GM18867 (cell line): ENCODE measurements around the gene ARID5B.

Experiments
- ATAC-seq: cut with Tn5 transposase; IDR thresholded peaks from one replicate; pipeline ENCODE4 v1.9.1; 2021; ENCODE audit warnings: mild to moderate bottlenecking, moderate library complexity; ENCODE audit not compliant: unreplicated experiment

ARID5B gene

GRCh38 chr10:61902445-61903220, 1.1 kb downstream of the ARID5B start:
- ATAC-seq: peak; percentile 4

DNA sequence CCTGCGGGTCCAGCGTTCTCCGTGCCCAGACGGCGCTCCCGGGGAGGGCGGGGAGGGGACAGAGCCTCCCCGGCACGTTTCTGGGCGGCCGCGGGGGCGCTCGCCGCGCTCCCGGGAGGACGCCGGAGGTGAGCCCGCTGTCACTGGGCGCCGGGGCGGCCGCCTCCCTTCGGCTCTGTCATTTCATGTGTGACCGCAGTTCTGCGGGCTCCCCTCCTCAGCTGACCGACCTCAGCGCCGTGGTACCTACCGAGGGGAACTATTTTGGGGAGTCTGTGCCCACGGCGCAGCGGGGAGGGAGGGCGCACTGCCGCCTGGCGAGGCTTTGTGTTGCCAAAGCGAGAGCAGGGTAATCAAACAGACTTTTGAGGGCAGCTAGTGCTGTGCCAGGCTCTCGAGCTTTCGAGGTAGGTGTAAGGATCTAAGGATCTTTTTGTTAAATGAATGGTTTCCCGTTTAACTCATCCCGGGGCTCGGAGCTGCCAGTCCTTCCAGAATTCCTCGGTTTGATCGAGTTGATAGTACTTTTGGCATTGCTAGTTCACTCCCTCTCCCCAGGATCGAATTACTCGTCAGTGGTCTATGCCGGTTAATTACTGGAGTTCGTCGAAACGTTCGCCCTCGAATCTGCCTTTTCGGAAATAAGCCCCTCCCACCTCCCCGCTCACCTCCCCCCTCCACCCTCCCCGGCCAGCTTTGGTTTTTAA, 1.9 kb downstream of the ARID5B start:
- peak; percentile 57 for ATAC-seq

DNA sequence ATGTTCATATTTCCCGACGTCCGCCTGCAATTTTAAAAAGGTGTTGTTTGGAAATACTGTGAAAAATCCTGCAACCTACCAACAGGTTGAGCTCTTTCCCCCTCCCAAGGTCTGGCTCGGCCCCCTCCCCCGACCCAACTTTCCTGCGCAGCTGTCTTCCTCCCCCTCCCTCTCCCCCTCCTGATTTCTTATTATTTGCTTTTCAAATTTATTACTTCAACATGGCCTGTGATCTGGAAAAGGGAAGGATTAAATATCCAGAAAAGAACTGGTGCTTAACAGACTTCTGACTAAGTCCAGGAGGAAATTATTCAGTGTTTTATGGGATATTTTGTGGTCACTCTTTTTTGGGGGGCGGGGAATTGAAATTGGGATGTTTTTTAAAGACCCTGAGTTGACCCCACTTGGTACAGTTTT, 2.4 kb downstream of the ARID5B start:
- ATAC-seq: no peak

DNA sequence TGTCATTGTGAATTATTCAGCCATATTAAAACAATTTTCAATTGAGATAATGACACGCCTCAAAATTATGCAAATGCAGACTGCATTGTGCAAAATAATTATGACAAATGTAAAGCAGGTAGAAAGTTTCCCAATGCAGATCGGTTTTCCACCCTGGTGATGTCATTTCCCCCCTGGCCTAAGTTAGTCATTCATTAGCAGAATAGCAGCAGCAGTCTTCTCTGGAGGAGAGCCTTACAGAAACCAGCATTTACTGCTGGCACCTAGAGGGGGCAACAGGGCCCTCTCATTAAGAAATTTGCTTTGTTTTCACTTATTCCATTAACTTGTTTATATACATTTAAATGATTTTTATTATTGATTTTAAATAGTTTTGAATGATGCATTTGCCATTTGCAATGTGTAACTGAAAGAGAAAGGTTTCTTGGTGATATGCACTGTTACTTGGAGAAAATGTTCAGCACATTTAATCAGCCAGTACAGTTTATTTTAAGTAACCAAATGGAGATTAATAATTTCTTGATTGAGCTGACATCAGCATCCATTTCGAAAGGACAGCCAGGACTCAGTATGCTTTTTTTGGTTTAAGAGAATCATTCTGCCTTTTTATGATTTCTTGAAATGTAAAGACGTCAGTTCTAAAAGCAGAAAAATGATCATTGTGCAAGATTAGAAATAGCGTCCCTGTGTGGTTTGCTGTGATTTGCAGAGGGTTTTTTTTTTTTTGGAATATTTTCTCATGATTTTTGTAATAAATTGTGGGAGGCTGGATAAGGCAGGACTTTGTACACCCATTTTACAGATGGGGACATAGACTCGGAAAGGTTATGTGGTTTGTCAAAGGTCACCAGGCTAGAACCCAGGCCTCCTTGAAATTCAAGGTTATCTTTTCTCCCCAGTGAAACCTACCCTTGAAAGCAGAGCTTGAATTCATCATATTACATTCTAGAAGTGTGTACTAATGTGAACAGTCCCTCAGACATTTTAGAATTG, 3.5 kb downstream of the ARID5B start:
- ATAC-seq: peak; percentile 28

DNA sequence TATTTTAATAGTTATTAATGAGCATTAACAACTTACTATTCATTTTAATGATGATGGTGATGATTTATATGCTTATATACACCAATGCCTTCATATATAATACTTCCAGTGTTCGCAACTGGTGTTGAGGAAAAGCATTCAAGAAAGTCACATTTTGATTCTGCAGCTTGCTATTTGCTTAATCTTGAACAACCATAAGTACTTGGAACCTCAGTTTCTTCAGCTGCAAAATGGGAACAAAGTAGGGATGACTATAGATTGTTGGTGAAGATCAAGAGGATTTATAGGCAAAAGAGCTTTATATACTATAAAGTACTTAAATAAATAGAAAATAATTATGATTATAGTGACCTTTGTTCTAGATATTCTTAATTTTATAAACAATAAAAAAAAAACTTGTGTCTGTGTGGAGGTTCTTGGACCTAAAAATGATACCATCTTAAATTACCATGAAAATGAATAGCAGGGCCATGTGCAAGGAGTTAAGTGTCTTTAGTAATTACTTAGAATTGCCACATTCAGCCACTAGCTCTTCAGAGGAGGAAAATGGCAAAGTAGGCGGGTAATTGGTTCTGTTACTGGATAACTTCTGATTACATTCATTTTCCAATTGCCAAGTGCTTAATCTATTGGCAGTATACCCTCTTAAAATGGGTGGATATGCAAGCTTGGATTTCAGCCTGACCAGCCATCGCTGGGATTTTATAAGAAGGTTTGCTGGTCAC, 4.5 kb downstream of the ARID5B start:
- no peak for ATAC-seq

GRCh38 chr10:61906562-61906901, 5.0 kb downstream of the ARID5B start:
- no peak for ATAC-seq

GRCh38 chr10:61907011-61907410, 5.5 kb downstream of the ARID5B start:
- no peak for ATAC-seq

DNA sequence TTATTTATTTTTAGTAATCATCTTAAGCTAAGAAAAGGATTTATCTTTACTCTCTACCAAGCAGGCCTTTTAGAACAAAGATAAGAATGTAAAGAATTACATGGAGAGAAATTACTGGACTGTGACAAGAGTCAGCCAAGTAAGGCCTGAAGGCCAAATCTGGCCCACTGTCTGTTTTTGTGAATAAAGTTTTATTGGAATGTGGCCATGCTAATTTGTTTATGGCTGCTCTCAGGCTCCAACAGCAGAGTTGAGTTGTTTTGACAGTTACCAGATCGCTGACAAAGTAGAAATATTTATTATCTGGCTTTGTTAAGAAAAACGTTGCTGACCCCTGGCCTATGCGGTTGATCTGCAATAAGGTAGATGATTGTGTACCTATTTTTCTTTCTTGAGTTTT, 6.1 kb downstream of the ARID5B start:
- no peak for ATAC-seq

GRCh38 chr10:61910226-61910805, 8.8 kb downstream of the ARID5B start:
- ATAC-seq: no peak

DNA sequence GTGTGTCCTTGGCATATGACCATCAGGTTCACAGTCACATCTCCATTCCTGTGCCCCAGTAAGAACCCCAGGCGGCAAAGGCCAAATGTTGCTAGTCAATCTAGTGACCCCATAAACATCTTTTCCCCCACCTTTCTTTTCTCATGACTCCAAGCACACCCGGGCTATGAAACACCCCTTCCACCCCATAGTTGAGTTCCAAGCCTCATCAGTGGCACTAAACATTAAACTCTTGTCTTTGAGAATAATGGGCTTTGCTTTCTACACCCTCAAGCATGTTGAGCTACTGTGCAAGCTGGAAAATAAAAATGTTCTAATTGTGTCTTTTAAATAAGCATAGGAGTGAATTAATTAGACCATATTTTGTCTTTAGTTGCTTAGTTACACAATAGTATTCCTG, 9.4 kb downstream of the ARID5B start:
- ATAC-seq: no peak

GRCh38 chr10:61911425-61911824, 9.9 kb downstream of the ARID5B start:
- ATAC-seq: no peak

DNA sequence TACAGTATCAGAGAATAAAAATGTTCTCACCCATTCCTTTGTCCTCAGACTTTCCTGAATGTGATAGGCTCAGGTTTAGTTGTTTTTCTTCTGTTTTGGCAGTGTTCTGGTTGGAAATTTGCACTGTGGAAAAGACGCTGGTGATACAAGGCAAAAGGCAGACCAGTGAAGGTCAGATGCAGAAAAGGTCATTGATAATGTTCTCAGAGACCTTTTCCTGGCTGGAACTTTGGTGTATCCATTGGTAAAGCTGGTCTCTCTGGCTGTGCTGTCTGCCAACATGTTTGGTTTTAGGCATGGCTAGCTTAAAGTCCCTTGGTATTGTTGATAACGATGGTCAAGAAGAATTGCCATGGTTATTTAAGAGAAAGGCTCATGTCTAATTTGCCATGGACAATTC, 11.5 kb downstream of the ARID5B start:
- no peak for ATAC-seq

GRCh38 chr10:61918140-61918539, 16.6 kb downstream of the ARID5B start:
- no peak for ATAC-seq

DNA sequence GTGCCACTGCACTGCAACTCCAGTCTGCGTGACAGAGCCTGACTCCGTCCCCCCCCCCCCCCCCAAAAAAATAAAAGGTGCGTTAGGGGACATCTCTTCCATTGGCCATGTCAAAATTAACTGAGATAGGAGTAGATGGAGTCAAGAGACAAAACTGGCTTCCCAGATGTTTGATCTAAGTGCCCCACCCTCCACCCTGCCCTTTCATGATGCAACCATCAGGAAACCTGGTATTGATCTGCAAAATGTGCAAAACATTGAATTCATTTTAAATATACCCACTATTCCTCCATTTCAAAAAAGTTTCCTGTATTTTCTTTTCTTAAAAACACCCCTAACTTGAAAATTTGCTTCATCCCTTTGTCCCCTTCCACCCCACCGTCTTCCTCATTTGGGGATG, 17.5 kb downstream of the ARID5B start:
- no peak for ATAC-seq

DNA sequence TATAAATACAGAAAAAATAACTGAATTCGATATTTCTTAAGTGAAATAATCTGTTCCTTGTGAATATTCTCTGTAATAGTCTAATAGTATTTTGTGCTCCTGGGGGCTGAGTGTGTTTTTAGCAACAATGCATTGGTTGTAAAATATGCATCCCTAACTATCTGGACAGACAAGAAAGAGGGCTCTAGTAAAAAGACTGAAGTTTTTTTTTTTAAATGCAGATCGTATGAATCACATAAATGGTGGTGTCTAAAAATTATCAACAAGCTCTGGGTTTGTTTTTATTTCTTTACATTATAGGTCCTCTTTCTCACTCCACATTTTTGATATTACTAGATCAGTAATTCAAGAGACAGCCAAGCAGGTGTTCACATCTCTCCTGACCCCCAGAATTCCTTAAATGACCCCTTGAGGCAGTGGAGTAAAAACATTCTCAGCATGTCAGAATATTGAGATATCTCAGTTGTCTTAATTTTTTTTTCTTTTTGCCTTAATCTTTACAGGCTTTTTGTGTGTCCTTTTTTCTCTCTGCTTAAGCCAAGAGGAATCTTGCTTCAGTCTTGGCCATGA, 18.2 kb downstream of the ARID5B start:
- ATAC-seq: no peak

DNA sequence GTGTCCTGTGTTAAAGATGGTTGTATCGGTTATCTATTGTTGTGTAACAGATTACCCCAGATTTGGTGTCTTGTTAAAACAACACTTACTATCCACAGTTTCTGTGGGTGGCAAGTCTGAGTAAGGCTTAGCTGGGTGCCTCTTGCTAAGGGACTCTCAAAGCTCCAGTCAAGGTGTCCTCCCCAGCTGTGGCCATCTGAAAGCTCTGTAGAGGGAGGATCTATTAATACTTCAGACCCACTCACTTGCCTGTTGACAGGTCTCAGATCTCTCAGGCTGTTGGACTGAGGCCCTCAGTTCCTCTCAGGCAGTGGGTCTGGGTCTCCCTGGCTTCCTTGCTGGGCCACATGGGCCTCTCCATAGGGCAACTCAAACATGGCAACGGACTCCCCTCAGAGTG, 19.6 kb downstream of the ARID5B start:
- ATAC-seq: no peak

DNA sequence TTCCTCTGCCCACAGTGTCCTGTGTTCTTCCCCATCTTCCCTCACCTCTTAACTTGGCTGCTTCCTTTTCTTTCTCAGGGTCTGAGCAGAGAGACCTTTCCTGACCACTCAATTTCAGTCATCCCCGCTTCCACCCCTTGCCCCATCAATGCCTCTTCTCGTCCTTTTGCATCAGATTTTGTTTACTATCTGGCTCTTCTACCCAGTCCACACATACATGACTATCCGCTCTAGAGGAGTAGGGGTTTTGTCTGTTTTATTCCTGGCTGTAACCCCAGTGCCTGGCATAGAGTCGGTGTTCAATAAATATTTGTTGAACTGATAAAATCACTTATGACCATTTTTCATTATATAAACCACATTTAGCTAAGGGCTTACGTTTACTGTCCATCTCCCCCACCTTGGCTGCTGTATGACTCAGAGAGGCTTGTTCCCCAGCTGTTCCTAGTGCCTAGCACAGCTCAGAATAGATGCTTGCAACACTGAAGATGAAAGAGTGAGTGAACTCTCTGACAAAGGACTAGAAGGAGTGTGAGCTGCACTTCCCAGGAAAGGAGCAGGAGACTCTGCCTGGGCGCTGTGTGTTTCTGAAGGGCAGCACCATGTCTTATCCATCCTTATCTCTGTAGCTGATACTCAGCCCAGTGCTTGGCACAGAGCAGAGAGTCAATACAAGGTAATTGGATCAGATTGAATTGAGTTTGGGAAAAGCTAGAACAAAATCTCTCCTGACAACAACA, 21.9 kb downstream of the ARID5B start:
- ATAC-seq: no peak

GRCh38 chr10:61923950-61924274, 22.4 kb downstream of the ARID5B start:
- no peak for ATAC-seq

GRCh38 chr10:61929555-61929954, 28.1 kb downstream of the ARID5B start:
- no peak for ATAC-seq
